Measurements from ENCODE around the gene PAGE1.
"Not testable (repeated sequence)": the region's sequence is repeated elsewhere in the genome, so short reads cannot be mapped to it uniquely, and the experiment has no call there.

PAGE1 gene

GRCh38 chrX:49695276-49696180 is at the start of gene PAGE1:
TSS of gene PAGE1 (minus strand) at chrX:49695984. CDS start at chrX:49694770, 1,214 bp downstream.
- DNase-seq: no peak

GRCh38 chrX:49741501-49741900 is 45.7 kb upstream of the PAGE1 start:
- not testable (repeated sequence) for DNase-seq

- DNase-seq: no peak
Observed at GRCh38 chrX:49727847-49728246, 32.1 kb upstream of the PAGE1 start.

GRCh38 chrX:49726966-49727365 is 31.2 kb upstream of the PAGE1 start:
- no peak for DNase-seq

GRCh38 chrX:49725923-49726904 is 30.4 kb upstream of the PAGE1 start:
- DNase-seq: no peak

- DNase-seq: no peak
Observed at GRCh38 chrX:49725401-49725800, 29.6 kb upstream of the PAGE1 start.

GRCh38 chrX:49720106-49720505 is 24.3 kb upstream of the PAGE1 start:
- DNase-seq: not testable (repeated sequence)

- no peak for DNase-seq
Observed at GRCh38 chrX:49712577-49712976, 16.8 kb upstream of the PAGE1 start.

- DNase-seq: no peak
Observed at GRCh38 chrX:49710744-49711319, 15.0 kb upstream of the PAGE1 start.

GRCh38 chrX:49704691-49705404 is 9.1 kb upstream of the PAGE1 start:
- DNase-seq: no peak

GRCh38 chrX:49701933-49702332 is 6.1 kb upstream of the PAGE1 start:
- DNase-seq: no peak

GRCh38 chrX:49701323-49701722 is 5.5 kb upstream of the PAGE1 start:
- no peak for DNase-seq

GRCh38 chrX:49675075-49675719 is 20.6 kb downstream of the PAGE1 start:
- DNase-seq: no peak

GRCh38 chrX:49673394-49673793 is 22.4 kb downstream of the PAGE1 start:
- no peak for DNase-seq

GRCh38 chrX:49664824-49665223 is 31.0 kb downstream of the PAGE1 start:
- no peak for DNase-seq

GRCh38 chrX:49661881-49662280 is 33.9 kb downstream of the PAGE1 start:
- DNase-seq: no peak

- no peak for DNase-seq
Observed at GRCh38 chrX:49659771-49660170, 36.0 kb downstream of the PAGE1 start.

- no peak for DNase-seq
Observed at GRCh38 chrX:49656533-49656932, 39.3 kb downstream of the PAGE1 start.

GRCh38 chrX:49644991-49645637 is 50.7 kb downstream of the PAGE1 start:
- DNase-seq: no peak
